NCI-H82 treated with DMSO at 0.1 percent for 48 hours (cell line): Measurements from ENCODE around the gene KCNMB1.

Experiments
- DNase-seq: peaks from one replicate; lab custom pipeline; 2025; ENCODE audit not compliant: unreplicated experiment; lab: John Stamatoyannopoulos, UW

The KCNMB1 gene

DNA sequence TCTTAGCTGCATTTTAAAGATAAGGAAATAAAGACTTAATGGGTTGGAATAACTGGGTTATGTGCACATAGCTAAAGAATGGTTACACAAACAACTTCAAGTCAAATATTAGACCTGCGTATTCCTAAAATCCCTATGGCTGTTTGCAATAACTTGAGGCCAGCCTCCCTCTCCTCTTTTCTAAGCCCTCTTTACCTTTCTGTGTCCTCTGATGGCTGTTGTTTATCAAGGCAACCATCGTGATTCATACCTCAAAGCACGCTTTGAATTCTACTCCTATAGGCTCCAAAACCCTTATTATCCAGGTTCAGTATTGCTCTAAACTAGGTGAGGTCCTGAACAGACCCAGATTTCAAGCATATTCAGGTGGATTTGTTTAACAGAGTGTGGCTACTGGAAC is 46.0 kb downstream of the KCNMB1 start:
- no peak for DNase-seq

DNA sequence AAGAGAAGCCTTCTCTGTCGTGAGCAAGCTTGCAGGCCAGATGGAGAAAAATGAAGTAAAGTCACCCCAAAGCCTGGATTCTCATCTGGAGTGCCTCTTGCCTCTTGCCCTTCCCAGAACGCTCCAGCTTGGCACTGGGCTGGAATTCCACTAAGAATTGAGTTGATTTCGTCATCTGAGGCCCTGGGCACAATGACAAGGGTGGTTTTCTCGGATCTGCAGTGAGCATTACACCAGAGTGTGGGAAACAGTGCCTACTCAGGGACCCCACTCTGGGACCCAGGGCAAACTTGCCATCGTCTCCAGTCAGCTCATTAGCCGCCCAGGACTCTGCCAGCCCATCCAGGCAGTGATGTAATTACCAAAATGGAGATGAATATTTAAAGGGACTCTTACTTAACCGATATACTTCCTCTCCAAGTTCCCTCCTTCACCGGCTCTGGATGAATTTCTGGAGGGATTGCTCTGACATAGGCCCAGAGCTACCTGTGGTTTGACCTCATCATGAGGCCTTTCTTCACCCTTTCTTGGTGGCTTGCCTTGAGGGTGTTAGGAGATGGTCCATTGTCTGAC is 46.9 kb downstream of the KCNMB1 start:
- DNase-seq = no peak

DNA sequence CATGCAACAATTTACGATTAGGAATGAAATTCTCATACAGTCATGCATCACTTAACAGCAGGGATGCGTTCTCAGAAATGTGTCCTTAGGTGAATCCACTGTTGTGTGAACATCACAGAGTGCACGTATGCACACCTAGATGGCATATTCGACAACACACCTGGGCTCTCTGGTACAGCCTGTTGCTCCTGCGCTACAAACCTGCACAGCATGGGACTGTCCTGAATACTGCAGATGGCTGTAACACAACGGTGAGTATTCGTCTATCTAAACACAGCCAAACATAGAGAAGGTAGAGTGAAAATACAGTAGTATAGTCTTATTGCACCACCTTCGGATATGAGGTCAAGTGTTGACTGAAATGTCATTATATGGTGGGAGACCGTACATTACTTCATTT is 47.6 kb downstream of the KCNMB1 start:
- no peak for DNase-seq

DNA sequence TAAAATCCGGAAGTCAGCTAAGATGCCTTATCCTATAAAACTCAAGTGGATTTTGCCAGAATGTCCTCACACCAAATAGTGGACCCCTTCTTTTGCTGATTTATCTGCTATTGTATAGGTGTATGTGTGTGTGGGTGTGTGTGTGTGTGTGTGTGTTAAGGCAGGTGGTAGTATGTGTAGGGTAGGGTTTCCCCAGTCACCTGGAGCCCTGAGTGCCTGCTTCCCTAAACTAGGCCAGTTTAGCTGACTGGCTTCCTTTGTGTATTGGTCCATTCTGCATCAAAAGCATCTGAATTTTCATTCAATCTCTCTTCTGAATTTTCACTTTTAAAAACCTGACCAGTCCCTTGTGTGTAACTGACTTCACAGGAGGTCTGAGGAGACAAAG is 49.4 kb downstream of the KCNMB1 start:
- no peak for DNase-seq

DNA sequence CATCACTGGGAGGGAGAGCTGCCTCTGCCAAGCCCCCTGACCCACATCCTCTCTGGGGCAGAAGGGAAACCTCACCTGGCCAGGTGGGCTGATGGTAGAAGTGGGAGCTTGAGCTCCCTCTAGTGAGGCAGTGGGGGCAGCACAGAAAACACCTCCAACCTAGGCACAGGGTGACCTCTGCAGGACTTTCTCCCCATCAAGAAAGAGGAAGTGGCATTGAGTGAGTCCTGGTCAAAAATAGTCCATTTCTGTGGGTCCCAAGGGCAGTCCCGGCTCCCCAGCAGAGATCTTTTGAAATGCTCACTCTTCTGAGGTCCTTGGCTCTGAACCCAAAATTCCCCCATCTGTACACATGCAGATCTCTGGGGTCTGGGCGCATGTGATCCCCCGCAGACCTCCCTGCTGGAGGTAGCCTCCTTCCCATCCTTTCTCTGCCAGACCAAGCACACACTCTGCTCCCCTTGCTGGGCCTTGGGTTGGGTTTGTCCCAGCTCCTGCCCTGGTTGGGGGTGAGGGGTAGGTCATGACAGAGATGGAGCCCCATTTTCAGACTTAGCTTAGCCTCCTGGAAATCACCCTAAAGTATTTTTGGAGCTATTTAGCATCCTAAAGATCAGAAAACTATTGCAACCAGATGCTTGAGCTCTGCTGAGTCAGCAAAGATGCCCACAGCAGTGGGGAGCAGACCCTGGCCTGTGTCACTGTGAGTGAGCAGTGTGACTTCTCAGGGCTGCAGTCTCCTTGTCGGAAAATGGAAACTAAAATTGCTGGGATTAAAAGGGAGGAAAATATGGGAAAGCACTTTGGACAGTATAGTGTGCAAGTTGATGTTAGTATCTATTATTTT is 50.0 kb downstream of the KCNMB1 start:
- no peak for DNase-seq

DNA sequence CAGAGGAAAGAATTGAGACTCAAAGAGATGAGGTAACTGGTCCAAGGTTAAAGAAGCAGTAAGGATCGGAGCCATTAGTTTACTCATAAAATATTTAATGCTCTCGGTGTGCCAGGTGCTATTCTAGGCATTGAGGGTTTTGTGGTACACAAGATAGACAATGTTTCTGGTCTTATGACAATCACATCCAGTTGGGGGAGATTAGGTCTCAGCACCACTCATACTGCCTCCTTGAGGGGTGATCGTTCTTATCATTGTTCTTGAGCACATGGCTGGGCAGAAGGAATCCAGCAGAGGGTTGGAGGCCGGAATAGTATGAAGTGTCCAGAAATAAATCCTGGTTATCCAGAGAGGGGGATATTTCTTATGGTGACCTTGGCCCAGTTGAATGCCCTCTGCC is 50.9 kb downstream of the KCNMB1 start:
- no peak for DNase-seq

DNA sequence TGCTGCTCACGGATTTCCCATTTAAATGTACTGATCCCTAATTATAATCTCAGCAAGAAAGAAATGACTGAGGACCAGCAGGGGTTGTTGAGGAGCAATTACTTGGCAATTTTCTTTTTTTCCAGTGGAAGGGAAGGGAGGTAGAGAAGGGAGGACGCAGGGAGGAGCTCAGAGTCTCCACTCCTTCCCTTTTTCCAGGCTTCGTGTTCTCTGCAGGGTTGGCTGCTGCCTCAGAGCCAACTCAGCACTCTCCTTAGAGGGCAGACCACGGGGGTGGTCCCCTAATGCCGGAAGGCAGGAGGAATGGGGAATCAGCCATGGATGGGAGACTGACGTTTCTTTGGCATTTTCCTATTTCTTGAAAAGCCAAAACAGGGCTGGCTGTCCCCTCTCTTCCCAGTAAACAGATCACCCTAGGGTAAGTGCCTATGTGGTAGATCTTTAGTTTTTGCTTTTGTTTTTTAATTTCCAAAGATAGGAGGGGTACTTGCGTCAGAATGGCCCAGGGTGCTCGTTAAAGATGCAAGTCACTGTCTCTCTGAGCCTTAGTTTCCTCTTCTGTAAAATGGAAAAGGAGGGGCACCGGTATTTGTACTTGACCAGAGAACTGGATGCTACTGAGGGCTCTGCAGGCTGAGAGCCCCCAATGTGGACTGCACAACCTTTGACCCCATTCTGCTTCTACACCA is 52.0 kb downstream of the KCNMB1 start:
- DNase-seq = no peak

DNA sequence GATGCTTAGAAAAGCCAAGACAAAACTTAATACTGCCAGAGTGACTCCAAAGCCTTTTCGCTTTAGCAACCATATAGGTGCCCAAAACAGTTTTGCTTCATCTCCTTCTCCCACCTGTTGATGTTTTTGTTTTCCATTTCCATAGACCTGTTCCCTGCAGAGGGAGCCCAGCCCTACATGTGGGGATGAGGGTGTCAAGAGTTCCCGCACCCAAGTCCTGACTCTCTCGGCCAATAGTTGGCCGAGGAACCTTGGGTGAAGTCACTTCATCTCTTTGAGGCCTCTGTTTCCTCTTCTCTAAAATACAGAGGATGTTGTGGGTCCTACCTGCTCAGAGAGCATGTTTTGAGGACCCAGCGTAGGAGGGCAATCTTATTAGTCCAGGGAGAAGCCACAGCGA is 53.1 kb downstream of the KCNMB1 start:
- no peak for DNase-seq

DNA sequence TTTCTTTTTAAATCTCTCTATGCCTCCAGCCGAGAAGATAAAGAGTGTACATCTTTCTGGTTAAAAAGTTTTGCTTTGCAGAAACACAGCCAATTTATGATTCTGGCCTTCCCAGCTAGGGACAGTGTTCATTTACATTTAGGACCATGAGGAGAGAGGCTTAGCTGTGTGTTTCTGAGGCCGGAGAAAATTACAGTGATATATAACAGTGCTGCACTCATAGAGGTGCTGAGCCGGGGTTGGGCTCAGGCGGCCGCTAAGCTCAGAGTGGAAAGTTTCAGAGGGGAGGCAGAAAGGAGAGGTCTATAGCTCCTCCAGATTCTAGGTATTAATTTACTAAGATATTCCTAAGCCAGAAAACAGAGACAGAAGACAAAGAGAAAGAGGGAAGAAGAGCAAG is 54.5 kb downstream of the KCNMB1 start:
- DNase-seq = no peak

DNA sequence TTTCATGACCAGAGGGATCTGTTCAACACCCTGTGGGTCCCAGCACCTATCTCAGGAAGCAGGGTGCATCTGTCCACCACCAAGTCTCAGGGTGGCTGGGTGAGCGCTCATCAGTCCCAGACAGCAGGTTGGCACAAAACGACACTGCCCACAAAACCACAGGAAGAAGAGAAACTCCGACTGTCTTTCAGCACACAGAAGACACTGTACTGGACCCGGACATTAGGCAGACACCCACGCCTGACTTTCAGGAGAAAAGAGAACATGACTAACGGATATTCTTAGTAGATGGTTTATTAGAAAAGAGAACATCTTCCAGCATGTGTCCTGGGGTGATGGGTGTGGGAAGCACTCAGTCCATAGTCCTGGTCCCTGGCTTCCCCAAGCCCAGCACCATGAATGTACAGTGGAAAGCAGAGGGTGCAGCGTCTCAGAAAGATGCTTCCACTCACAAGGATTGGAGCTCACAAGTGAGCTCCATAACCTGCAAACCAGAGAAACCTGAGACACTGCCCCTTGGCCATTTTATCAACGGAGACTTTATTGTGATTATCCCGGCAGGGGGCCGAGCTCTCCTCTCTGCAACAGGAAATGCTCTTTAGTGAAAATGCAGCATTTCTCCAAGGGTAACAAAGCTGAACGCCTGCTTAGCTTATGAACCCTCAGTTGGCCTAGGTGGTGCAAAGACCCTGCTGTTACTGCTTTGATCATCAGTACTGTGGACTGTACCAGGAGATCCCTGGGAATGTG is 55.8 kb downstream of the KCNMB1 start:
- DNase-seq = no peak

DNA sequence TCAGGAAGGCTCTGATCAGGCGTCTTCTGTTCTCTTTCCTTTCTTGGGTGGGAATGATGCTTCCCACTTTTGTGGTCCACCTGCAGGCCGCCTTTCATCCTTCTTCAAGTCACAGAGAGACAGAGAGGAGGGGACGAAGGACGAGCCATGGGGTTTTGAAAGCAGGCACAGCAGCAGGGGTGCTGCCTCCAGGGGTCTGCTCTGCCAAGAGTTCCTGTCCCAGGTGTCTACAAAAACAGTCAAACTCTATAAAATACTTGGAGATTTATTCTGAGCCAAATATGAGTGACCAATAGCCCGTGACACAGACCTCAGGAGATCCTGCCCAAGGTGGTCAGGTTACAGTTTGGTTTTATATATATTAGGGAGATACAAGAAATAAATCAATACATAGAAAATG is 57.1 kb downstream of the KCNMB1 start:
- no peak for DNase-seq

DNA sequence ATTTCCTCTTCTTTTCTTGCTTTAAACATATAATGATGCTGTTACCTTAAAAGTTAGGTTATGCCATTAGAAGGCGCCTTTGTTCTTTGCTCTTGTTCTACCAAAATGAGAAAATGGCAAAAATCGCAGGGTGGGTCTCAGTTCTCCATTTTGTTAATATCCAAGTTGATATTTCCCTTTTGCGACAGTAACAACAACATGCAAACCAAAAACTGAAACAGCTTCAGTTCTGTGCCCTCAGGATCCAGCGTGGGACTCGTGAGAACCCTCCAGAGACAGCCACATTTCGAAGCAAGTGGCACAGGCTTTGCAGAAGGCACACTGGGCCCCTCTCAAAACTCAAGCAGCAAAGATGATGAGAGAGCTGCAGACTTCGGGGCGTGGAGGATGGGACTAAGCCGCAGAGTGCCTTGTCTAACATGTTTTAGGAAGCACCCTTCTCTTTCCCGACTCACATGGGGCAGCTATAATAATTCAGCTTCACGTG is 58.6 kb downstream of the KCNMB1 start:
- no peak for DNase-seq

DNA sequence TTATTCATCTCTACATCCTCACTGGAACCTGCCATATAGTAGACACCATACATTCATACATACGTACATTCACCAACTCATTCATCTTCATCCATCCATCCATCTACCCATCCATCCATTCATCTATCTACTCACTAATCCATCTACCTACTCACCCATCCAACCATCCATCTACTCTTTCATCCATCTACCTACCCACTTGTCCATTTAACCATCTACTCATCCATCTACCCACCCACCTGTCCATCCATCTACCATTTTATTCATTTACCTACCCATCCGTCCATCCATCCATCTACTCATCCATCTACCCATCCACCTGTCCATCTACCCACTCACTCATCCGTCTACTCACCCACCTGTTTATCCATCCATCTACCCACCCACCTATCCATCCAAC is 59.6 kb downstream of the KCNMB1 start:
- no peak for DNase-seq

DNA sequence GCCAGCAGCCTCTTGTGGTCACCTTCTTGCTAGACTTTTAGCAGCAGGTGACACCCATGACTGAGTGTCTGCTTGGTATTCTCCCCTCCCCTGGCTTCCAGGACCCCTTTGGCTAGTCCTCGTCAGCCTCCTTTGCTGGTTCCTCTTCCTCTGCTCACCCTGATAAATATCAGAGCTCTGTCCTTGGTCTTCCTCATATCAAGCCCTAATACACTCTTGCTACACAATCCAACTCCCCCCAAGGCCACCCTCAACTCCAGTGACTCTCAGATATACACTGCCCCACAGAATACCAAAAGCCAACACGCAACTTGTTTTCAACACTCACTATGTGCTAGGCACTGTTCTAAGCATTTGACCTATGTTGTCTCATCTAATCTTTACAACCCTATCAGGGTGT is 61.3 kb downstream of the KCNMB1 start:
- no peak for DNase-seq

DNA sequence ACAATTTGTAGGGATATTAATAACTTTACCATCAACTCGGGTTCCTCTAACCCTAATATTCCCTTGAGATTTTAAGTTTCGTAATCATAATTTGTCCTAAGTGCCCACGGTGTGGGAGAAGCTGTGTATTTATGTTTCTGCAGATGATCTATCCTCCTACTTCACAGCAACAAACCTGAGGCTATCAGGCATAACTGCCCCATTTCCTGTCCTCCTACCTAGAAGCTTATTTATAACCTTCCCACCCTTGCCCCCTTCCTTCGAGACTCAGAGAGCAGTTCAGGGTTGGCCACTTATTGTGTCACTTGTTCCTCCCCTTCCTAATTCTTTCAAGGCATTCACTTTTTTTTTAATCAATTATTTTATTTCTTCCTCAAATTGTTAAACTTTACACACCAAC is 62.0 kb downstream of the KCNMB1 start:
- DNase-seq = no peak
